ENCODE measurements around the gene BTBD1.

Gene BTBD1

DNA sequence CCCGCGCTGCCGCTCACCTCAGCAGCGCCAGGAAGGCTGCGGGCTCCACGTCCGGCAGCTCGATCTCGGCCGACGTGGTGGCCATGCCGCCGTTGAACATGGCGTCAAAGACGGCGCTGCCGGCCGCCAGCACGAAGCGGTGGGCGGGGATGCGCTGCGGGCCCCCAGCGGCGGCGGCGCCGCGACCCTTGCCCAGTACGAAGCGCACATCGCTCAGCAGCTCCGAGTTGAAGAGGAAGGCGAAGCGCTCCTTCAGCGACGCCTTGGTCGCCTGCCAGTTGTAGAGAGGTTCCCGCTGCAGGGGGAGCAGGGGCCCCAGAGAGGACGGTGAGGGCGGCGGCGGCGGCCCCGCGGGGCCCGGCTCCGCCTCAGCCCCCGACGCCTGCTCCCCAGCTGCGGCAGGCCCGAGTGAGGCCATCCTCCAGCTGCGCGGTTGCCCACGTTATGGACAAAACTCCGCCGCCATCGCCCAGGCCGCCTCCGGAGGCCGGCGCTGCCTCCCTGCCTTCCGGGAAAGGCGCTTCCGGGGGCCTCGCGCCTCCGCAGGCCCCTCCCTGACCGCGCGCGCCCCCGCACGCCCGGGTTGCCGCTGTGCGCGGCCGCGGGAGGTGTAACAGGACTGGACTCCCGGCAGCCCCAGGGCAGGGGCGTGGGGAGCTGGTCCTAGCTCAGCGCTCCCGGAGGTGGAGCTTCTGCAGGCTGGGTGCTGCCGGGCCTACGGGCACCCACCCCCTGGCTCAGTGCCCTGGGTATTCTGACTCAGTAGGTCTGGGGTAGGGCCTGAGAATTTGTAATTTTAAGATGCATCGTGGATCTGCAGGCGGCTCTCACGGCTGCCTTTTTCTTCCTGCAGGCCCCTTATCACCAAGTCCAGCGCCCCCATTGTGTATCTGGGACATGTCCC is at the start of gene BTBD1:
BTBD1 (minus strand) TSS at position 519 of the 904 bp plus-strand sequence; CDS start at position 418, 101 bp downstream.
- DNase-seq (ENCODE audit: low read depth in 2 of 2, low spot score in 1 of 2), result peak; percentile 57 to 81

DNA sequence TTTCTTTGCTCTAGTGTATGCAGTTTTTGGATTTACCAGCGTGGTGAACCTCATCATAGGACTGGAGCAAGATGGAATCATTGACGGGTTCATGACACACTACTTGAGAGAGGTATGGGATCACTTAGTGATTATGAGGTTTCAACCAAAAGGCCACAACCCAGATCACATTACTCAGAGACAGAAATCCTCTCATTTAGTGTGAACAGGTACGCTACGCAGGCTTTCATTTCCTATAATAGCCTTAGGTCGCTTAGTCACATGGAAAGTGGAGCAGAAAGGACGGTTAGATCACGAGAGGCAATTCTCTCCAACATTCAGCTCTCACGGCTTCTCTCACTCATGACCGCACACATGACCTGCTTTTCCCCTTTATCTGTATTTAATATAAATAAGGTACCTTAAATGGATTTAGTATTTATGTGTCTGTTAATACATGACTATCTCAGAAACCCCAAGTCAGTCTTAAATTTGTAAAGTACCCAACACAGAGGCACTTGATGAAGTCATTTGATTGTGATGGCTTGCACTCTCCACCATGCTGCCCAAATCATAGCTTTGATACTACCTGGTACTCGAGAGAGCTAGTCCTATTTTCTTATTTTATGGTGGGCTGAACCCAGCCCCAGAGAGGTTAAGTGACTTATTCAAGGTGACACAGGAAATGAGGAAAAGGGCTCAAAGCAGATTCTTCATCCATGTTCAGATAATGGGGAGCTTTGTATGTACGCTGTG is 48.9 kb upstream of the BTBD1 start:
- no peak for DNase-seq (ENCODE audit: low read depth in 2 of 2, low spot score in 1 of 2)

DNA sequence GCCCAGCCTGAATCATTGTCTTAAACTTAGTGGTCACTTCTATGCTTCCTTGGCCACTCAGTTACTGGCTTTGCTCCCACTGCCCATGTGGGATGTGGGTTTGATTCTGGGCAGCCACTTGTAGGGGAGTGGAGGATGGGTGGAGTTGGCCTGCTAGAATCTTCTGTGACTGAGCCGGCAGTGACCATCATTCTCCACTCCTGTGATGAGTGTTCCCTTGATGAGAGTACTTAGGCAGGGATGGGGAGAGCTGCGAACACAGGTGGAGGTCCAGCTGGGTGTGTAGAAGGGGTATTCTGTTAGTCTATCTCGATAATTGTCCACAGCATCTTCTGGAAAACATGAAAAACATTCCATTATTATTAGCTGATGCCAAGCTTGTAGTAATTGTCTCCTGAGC is 48.4 kb upstream of the BTBD1 start:
- no peak for DNase-seq (ENCODE audit: low read depth in 2 of 2, low spot score in 1 of 2)

DNA sequence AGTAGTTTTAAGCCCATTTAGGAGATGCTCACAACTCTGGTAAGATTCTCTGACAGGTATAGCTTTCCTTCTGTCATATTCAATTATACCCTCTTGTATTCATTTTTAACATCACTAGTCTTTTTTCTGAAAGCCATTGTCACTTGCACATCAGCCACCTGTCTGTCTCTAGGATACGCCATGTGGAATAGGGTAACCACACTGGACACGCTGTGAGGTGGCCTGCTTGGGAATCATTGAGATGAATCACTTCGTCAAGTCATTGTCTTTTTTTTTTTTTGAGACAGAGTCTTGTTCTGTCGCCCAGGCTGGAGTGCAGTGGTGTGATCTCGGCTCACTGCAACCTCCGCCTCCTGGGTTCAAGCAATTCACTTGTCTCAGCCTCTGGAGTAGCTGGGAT is 47.8 kb upstream of the BTBD1 start:
- no peak for DNase-seq (ENCODE audit: low read depth in 2 of 2, low spot score in 1 of 2)

DNA sequence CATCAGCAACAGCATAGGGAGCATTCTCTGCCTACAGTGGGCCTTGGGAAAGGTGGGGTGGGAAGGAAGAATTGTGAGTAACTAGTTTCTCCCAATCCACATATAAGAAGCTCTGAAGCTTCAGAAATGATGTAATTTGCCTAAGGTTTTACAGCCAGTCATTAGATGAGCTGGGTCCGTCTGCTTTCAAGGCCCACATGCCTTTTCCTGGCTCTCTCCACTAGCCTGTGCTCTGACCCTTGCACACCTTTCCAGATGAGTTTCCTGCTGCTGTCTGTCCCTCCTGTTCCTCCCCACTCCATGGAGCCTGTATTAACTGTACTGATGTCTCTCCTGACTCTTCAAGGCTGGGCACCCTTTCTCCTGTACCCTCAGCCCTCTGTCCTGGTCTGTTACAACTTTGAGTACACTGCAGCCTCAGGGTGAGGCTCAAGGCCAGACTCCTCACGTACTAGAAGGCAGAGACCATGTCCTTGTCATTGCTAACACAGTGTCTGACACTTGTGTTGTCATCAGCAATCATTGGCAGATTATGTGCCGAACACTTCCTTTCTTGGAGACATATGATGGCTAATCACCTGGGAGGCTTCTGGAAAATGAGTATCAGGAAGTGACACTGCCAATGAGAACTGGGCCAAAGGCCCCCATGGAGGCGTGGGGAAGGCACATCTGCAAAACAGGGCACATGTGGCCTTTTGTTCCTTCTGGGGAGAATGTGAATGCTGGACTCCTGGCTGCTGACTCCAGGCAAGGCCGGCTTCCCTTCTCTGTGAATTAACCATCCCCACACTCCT is 47.0 kb upstream of the BTBD1 start:
- DNase-seq (ENCODE audit: low read depth in 2 of 2, low spot score in 1 of 2), result no peak

DNA sequence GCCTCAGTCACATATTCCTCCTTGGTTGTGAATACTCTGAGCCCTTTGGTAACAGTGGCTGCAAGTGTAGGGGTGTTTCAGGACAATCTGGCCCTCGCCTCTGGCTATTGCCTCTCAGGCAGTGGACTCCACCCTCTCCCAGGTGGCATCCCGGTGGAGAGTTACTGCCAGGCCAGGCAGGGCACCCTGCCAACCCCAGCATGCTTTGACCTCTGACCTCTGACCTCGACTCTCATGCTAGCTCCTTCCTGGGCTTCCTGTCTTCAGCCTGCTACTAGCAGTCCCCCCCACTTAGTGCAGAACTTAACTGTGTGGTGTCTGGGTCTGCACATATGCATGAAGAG is 45.9 kb upstream of the BTBD1 start:
- DNase-seq (ENCODE audit: low read depth in 2 of 2, low spot score in 1 of 2), result no peak

DNA sequence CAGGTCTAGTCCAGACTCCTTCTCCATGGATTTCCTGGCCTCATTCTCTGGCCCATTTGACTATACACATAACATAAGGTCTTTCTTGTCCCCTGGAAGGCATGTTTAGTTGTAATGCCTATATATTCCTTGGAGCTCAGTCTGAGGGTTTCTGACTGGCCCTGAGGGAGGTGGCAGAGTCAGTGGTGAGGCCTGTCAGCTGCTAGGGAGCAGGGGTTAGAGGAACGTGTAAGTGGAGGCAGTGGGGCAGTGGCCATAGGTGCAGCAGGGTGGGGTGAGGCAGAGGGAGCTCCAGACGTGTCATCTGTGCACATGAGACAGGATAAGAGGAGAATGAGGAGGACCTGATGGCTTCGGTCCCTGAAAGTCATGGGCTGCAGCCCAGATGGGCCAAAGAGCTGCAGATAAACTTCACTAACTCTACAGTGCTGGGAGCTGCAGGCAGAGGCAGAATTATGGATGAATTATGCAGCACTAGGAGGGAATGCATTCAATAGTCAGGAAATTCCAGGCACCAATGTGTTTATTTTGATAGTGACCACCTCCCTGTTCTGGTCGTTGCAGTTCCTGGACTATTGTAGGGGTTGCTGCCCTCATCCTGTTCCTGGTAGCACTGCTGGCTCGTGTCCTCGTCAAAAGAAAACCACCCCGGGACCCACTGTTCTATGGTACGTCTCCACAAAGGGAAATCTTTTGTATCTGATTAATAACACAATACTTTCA is 45.3 kb upstream of the BTBD1 start:
- no peak for DNase-seq (ENCODE audit: low read depth in 2 of 2, low spot score in 1 of 2)

DNA sequence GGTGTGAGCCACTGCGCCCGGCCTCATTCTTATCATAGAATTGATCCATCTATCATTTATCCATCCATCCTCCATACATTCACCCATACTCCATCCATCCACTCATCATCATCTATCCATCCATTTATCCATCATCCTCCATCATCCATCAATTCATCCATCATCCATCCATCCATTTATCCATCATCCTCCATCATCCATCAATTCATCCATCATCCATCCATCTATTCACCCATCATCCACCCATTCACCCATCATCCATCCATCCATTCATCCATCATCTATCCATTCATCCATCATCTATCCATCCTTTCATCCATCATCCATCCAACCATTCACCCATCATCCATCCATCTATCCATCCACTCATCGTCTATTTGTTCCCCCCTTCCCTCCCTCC is 44.1 kb upstream of the BTBD1 start:
- no peak for DNase-seq (ENCODE audit: low read depth in 2 of 2, low spot score in 1 of 2)

DNA sequence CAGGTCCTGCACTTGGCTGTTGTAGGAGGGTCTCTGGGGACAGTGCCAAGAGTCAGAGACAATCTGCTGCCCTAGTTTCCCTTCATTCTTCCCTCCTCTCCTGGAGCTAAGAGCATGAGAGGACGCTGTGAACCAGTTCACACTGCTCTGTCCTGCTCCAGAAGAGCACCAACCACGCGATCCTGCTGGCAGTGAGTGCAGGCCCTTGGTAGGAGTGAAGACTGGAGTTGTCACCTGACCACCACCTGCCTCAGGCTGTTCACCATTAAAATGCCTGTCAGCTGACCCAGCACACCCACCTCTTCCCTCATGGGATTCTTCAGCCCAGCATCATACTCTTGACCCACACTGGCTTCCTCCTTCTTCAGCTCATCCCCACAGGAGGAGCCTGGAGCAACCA is 43.3 kb upstream of the BTBD1 start:
- DNase-seq (ENCODE audit: low read depth in 2 of 2, low spot score in 1 of 2), result no peak

DNA sequence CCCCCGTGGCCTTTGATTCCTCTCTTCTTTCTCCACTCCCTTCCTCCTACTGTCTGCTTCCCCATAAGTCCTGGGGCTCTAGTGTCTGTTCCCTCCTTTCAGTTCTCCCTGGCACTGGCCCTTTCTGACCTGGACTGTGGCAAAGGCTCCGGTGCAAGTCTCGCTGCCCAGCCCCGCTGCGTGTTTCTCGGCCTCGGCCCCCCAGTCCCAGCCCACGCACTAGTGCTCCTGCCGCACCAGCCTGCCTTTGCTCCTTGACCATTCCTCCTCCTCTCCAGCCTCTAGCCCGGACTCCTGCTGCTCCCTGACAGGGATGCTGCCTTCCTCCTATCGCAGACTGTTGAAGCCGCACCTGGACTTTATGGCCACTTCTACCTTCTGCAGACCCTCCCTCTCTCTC is 42.5 kb upstream of the BTBD1 start:
- no peak for DNase-seq (ENCODE audit: low read depth in 2 of 2, low spot score in 1 of 2)

DNA sequence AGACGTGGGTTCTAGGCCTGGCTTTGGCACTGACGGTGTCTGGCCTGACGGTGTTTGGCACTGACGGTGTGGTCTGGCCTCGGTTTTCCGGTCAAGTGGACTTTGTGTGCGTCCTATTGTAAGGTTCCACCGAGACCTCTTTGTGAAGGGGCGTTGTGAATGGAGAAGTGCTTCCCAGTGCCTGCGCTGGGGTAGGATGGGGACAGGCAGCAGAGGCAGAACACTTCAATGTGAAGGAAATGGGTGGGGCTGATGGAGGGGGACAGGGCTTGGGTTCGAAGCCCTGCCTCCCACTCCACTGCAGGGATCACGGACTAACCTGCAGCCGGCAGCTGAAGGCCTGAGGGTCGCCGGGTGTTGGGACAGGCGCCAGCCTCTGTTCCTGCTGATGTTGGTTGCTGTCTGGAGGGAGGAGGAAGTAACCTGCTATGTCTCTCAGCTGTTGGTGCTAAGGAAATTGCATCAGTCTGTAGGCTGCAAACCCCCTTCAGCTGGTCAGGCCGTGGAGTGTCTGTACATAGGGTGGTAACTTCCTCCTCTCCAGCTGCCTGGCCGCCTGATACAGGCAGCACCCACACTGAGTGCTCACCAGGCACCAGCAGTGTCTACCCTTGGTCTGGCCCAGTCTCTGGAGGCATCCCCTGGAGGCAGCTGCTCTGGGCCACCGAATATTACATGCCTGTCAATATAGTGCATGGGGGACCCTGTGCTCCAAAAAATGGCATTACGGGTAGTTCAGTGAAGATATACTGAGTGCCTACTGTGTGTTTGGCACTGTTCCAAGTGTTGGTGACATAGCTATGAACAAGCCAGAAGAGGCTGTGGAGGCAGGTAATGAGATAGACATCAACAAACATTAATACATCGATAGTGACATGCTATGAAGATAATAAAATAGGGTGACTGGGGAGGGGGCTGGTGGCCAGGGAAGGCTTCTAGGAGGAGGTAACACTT is 41.5 kb upstream of the BTBD1 start:
- DNase-seq (ENCODE audit: low read depth in 2 of 2, low spot score in 1 of 2), result no peak

DNA sequence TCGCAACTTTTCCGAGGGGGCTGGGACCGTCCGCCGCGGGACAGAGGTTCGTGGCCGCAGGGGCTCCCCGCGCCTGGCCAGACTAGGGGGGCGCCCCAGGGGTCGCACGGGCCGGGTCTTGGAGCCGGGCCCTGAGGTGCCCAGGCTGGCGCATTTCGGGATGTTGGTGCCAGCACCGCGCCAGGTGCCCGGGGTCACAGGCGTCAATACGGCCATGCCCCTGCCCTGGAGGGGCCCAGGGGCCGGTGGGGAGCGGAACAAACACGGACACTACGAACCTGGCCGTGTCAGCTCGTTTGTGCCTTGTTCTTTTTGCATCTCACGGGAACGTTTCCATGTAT is 40.8 kb upstream of the BTBD1 start:
- no peak for DNase-seq (ENCODE audit: low read depth in 2 of 2, low spot score in 1 of 2)

DNA sequence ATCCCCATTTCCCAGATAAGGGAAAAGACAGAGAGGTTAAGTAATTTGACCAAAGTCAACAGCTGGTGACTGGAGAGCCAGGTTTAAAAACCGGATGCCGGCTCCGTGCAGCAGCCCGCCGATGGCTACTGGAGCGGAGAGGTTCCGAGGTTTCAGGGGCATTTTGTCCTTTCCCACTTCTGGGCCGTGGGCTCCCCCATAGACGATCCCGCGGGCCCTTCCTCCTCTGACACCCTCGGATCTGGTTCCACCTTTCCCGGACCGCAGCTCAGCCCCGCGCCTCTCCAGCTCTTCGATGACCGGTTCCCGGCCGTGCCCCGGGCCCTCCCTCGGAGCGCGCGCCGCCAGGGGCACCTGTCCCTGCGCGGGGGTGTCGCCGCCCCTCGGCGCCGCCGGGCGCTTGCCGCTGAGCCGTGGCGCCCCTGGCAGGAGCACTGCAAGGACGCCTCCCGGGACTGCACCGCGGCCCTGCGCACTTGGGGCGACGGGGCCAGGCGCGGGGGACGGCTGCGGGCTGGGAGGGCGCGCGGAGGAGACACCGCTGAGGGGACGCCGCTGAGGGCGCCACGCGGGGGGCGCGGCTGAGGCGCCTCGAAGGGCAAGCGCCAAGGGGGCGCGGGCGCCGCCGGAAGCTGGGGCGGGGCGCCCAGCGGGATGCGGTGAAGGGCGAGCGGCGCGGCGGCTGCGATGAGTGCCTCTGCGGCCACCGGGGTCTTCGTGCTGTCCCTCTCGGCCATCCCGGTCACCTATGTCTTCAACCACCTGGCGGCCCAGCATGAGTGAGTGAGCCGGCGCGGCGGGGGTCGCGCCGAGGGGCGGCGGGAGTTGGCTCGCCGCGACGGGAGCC is 40.2 kb upstream of the BTBD1 start, which contains the start of gene TM6SF1:
TM6SF1 (plus strand) TSS at position 652 of the 847 bp plus-strand sequence; CDS start at position 688, 36 bp downstream.
- DNase-seq (ENCODE audit: low read depth in 2 of 2, low spot score in 1 of 2), result no peak

DNA sequence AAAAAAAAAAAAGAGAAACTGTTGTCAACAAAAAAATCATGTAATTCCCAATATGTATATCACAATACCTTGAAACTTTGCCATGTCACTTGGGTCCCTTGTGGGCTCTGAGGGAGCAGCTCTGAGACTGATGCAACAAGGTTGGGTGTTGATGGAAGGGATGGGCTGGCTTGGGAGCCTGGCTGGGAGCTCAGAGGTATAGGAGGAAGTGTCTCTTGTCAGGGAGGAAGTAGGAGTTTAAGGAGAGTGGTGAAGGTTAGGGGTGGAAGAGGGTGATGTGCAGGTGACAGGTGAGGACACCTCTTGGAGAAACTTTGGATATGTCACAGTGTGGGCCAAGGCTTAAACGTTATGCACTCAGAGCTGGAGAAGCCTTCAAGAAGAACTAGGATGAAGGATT is 38.4 kb upstream of the BTBD1 start:
- no peak for DNase-seq (ENCODE audit: low read depth in 2 of 2, low spot score in 1 of 2)

DNA sequence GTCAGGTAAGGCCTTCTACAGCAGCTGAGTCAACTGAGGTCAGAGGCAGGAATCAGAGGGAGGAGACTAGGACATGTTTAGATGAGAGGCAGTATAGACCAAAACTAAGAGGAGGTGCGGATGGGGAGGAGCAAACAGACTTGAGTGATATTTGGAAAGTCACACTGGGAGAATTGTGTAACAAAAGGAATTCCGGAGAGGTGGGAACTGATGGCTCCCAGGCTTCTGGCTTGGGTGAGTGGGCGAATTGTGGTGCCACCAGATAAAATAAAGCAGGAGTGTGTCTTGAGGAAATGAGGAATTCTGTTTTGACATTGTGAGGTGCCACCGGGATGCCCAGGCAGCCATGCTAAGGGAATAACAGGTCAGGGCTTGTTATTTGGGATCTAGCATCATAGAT is 37.1 kb upstream of the BTBD1 start:
- DNase-seq (ENCODE audit: low read depth in 2 of 2, low spot score in 1 of 2), result no peak

DNA sequence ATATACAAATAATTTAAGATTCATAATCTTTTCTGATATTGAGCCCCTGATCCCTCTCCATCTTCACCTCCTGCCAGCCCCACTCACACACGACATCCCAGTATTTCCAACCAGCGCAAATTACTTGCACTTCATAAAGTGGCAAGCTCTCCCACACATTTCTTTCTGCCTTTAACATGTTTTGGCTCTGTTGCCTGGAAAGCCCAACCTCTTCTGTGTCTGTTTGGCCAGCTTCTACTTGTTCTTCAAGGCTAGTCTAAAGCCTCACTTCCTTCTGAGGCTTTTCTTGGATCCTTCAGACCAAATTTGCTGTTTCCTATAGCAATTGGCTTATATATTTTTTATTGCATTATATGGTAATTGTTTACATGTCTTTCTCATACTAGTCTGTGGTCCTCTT is 35.3 kb upstream of the BTBD1 start:
- no peak for DNase-seq (ENCODE audit: low read depth in 2 of 2, low spot score in 1 of 2)

DNA sequence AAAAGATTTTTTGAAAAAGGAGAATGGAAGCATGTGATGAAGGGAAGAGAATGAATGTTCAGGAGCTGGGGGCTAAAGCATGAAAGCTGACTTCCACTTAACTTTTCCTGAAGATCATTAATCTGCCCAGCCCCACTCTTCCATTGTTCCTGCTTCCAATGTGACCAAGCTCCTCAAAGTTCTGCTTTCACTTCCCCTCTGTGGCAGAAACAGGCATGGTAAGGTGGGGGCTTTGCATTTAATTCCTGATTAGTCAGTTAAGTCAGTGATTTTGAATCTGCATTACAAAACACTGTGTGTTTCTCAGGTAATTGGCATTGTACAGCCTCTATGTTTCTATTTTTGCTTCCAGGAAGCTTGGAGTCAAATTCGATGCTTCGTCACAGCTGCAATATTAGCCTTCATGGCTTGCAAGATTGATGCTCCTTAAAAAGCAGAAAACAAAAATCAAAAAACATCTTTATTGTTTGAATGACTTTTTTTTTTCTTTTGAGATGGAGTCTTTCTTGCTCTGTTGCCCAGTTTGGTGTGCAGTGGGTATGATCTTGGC is 33.1 kb upstream of the BTBD1 start:
- DNase-seq (ENCODE audit: low read depth in 2 of 2, low spot score in 1 of 2), result no peak

DNA sequence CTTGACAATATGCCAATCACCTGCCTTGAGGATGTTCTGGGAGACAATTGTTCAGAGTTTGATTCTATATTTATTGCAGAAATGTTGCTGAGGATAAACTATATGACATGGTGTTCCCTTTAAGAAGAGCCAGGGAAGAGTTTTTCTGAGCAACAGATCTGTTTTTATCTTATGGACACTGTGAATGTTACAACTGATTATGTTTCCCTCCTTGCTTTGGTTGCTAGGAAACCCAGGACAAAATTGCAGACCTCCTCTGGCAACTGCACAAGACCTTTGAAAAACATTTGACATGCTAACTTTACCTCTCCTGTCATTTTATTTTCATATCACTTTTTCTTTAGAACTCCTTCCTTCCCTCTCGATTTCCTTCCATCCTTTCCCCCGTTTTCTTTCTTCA is 32.2 kb upstream of the BTBD1 start:
- no peak for DNase-seq (ENCODE audit: low read depth in 2 of 2, low spot score in 1 of 2)

DNA sequence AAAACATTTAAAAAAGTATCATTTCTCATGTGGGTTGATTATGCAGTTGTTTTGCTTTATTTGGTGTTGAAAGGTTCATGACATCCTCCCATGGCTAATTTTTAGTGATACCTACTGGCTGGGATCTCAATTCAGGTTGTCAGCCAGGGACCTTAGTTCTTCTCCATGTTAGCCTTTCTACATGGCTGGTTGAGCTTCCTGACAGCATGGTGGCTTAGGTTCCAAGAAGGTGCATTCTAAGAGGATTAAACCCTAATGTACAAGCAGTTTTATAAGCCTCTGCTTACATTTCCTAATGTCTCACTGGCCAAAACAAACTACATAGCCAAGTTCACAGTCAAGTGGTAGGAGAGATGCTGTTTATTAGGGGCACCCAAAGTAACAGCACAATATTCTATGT is 31.0 kb upstream of the BTBD1 start:
- DNase-seq (ENCODE audit: low read depth in 2 of 2, low spot score in 1 of 2), result no peak
